SU-DHL-6 (cell line): ENCODE results near the gene MYOCD.

Experiments used
- EZH2phosphoT487 ChIP-seq: fragments of 200-600 bp; sonication (generic), shearing (Covaris generic); conservative IDR thresholded peaks from 2 replicates; pipeline ENCODE4 v1.6.1; 2018; ENCODE audit warnings: mild to moderate bottlenecking, antibody characterized with exemption, low read length, moderate library complexity, mixed read lengths
- TF ChIP-seq, protein P1 (sequence below): fragments of 200-600 bp; sonication (generic); IDR thresholded peaks from one replicate; pipeline ENCODE4 v1.5.1; 2017; ENCODE audit warnings: antibody characterized with exemption, mild to moderate bottlenecking, low read length, moderate library complexity; ENCODE audit not compliant: insufficient read depth, poor library complexity, severe bottlenecking

DNA sequence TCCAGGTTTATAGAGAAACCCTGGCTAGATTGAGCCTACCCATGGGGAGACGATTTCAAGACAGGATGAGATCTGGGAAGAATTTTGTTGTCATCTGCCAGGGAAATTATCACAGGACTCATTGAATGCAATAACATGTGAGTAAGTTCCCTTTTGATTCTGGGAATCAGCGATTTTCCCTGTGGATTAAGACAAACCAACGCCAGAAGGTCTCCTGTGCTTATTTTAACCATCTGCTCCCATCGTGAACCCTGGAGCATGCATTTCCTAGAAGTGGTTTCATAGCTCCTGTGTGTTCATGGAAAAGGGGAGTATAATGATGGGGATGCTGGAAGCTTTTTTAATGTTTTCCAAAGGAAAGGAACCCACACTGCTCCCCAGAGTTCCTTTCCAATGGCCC is 102.6 kb downstream of the MYOCD start:
- TF ChIP-seq, protein P1, sequence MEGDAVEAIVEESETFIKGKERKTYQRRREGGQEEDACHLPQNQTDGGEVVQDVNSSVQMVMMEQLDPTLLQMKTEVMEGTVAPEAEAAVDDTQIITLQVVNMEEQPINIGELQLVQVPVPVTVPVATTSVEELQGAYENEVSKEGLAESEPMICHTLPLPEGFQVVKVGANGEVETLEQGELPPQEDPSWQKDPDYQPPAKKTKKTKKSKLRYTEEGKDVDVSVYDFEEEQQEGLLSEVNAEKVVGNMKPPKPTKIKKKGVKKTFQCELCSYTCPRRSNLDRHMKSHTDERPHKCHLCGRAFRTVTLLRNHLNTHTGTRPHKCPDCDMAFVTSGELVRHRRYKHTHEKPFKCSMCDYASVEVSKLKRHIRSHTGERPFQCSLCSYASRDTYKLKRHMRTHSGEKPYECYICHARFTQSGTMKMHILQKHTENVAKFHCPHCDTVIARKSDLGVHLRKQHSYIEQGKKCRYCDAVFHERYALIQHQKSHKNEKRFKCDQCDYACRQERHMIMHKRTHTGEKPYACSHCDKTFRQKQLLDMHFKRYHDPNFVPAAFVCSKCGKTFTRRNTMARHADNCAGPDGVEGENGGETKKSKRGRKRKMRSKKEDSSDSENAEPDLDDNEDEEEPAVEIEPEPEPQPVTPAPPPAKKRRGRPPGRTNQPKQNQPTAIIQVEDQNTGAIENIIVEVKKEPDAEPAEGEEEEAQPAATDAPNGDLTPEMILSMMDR, result no peak
- no peak for TF ChIP-seq EZH2phosphoT487
